Fibroblast of villous mesenchyme (primary cell): ENCODE data around the gene SOX6. TPM values are rescaled to one million over a fixed set of nuclear protein-coding genes. Genes with fewer than 3 reads are reported as not detected.

Experiments used
- DNase-seq: peaks from one replicate; pipeline ENCODE4 v3.0.0-alpha.2; 2010; ENCODE audit warnings: low read depth
- H3K4me3 ChIP-seq: 2 replicates; pipeline ENCODE4 v1.5.1; 2011; ENCODE audit warnings: low read depth, mild to moderate bottlenecking, low read length
- total RNA-seq: library from RNA; depleted of rRNA; stranded (reverse); fragments of >200 nt; gene quantifications from 2 replicates; pipeline ENCODE4 v1.2.3, GENCODE V29; 2012
- TF ChIP-seq, protein P1 (sequence below): IDR thresholded peaks from 2 replicates; pipeline ENCODE4 v1.5.1; 2012; ENCODE audit warnings: low read depth, mild to moderate bottlenecking, low read length; ENCODE audit not compliant: insufficient read depth

Gene SOX6
- total RNA-seq, 1 donor: 22.0 TPM

DNA sequence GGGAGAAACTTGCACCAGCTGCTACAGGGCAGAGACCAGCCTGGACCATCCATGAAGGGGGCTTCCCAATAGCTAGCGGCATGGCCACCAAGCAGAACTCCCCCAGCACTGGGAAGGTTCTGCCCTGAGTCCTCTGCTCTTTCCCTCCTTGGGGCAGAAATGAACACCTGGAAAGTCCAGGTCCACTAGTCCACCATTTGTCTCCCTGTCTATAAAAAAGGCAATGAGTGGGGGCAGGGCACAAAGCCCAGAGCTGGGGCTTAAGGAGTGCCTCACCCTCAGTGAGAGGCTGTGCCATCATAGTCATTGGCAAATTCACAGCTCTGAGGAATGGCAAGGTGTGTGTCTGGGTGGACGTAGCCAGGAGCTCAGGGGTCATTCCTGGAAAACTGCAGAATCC lies 420.3 kb downstream of the SOX6 start:
- no peak for DNase-seq

GRCh38 chr11:15935373-15935772 lies 421.0 kb downstream of the SOX6 start:
- TF ChIP-seq, protein P1, sequence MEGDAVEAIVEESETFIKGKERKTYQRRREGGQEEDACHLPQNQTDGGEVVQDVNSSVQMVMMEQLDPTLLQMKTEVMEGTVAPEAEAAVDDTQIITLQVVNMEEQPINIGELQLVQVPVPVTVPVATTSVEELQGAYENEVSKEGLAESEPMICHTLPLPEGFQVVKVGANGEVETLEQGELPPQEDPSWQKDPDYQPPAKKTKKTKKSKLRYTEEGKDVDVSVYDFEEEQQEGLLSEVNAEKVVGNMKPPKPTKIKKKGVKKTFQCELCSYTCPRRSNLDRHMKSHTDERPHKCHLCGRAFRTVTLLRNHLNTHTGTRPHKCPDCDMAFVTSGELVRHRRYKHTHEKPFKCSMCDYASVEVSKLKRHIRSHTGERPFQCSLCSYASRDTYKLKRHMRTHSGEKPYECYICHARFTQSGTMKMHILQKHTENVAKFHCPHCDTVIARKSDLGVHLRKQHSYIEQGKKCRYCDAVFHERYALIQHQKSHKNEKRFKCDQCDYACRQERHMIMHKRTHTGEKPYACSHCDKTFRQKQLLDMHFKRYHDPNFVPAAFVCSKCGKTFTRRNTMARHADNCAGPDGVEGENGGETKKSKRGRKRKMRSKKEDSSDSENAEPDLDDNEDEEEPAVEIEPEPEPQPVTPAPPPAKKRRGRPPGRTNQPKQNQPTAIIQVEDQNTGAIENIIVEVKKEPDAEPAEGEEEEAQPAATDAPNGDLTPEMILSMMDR: no peak
- no peak for DNase-seq
- no peak overlapping the region for H3K4me3 ChIP-seq

More for the DNA sequence above, 420.3 kb downstream of the SOX6 start:
- TF ChIP-seq, protein P1: no peak
- no peak overlapping the region for H3K4me3 ChIP-seq

DNA sequence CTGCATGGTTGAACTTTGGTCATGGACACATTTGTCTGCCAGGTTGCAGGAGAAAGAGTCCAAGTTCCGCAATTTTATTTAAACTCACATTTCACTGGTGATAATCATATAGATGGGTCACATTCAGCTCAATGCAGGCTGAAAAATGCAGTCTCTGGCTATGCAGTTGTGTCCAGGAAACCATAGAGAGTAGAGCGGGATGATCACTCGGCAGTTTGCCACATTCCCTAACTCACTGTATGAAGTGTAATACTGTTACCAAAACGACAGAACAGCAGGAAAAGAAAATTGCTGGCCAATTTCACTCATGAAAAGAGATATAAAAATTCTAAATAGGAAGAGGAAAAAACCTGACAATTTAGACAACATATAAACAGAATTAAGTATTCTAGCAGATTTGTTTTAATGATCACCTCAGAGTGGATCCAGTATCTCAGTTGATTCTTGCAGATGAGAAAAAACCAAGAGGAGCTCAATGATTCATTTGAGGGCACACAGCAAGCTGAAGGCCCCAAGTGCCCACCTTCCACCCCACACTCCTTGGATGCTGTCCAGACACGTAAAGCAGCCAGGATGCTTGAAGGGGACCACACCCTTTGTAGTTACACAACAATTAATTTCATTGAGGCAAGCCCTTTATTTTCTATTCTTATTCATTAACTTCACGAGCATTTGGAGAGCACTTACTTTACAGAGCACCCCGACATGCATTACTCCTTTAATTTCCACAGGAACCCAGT lies 422.3 kb downstream of the SOX6 start:
- TF ChIP-seq, protein P1: no peak
- no peak for DNase-seq
- no peak overlapping the region for H3K4me3 ChIP-seq

GRCh38 chr11:15932417-15932816 lies 423.9 kb downstream of the SOX6 start:
- TF ChIP-seq, protein P1: no peak
- DNase-seq: no peak
- H3K4me3 ChIP-seq: no peak overlapping the region

DNA sequence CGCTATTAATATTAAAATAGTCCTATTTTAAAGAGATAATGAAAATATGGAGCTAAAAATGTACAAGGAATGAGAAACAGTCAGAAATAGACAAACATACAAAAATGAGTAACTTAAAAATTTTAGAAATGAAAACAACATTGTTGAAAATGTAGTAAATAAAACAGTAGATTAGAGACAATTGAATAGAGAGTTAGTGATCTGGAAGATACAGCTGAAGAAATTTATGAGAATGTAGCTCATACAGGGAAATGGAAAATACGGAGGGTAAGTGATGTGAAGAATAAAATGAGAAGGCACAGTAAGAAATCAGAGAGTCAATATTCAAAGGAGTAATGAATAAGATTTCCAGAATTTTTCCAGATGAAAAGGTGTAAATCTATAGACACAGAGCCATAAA lies 424.8 kb downstream of the SOX6 start:
- DNase-seq: no peak
- TF ChIP-seq, protein P1: no peak
- no peak overlapping the region for H3K4me3 ChIP-seq

DNA sequence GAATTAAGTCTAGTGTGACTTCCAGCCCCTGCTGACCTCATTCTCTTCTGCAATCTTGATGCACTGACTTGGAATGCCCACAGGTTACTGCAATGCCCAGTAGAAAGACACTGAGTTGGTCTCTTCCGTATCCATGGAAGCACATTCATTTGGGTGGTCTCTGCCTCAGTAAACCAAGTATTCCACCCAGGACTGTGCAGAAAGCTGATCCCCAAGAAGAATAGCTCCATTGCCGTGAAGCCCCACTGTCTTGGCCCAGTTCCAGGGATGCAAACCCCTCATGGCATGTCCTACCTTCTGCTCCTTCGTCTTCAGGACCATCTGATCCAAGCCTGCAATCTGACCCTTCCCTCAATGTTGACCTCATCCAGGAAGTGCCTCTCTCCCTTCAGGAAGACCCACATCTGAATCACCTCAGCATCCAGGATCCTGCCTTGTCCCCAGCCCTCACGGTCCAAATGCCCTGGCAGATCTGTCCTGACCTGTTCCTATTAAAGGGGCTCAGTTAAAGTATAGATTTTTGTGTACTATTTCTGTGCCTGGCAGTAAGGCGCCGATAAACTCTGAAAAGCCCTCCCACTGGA lies 425.8 kb downstream of the SOX6 start:
- TF ChIP-seq, protein P1: no peak
- H3K4me3 ChIP-seq: no peak overlapping the region
- DNase-seq: no peak
